Kidney (tissue), 14 donors: ENCODE measurements around the gene RHOA. TPM values are rescaled to one million over a fixed set of nuclear protein-coding genes. Genes with fewer than 3 reads are reported as not detected.
"Not testable (repeated sequence)": the region's sequence is repeated elsewhere in the genome, so short reads cannot be mapped to it uniquely, and the experiment has no call there.

Experiments
- DNase-seq, 5 donors: peaks; one replicate each; pipeline ENCODE4 v3.0.0-alpha.2; 2013 to 2020
- FAIRE-seq: peaks from 2 replicates; lab custom pipeline; 2012; peaks lifted over from hg19 to GRCh38; lab: Jason Lieb, UNC
- H3K27ac ChIP-seq, 2 donors: one replicate each; pipeline ENCODE4 v1.7.0; 2013; ENCODE audit warnings: low read depth in 2 of 2, low read length in 2 of 2, inconsistent platforms in 1 of 2
- H3K27me3 ChIP-seq: one replicate; pipeline ENCODE4 v1.7.1; 2013; ENCODE audit warnings: low read length, inconsistent platforms; ENCODE audit not compliant: control insufficient read depth, insufficient read depth
- H3K36me3 ChIP-seq, 3 donors: one replicate each; pipeline versions ENCODE4 v1.7.0 to v1.7.1; 2013; ENCODE audit warnings: low read length in 3 of 3, control low read depth in 1 of 3, inconsistent platforms in 1 of 3; ENCODE audit not compliant: insufficient read depth in 3 of 3, control insufficient read depth in 2 of 3
- H3K4me1 ChIP-seq, 3 donors: one replicate each; pipeline versions ENCODE4 v1.7.0 to v1.7.1; 2013; ENCODE audit warnings: low read length in 3 of 3, inconsistent platforms in 1 of 3, low read depth in 1 of 3; ENCODE audit not compliant: control insufficient read depth in 2 of 3, insufficient read depth in 2 of 3
- H3K4me3 ChIP-seq, 3 donors: one replicate each; pipeline versions ENCODE4 v1.7.0 to v1.8.1; 2013; ENCODE audit warnings: low read length in 3 of 3, control low read depth in 1 of 3, inconsistent platforms in 1 of 3
- H3K9ac ChIP-seq, 3 donors: one replicate each; pipeline versions ENCODE4 v1.7.0 to v1.7.1; 2013; ENCODE audit warnings: low read length in 3 of 3, control low read depth in 1 of 3, inconsistent platforms in 1 of 3
- H3K9me3 ChIP-seq, 3 donors: one replicate each; pipeline versions ENCODE4 v1.7.0 to v1.7.1; 2013; ENCODE audit warnings: low read length in 3 of 3, control low read depth in 1 of 3, inconsistent platforms in 1 of 3; ENCODE audit not compliant: control insufficient read depth in 2 of 3, insufficient read depth in 1 of 3
- CTCF ChIP-seq: IDR thresholded peaks from 3 replicates; pipeline ENCODE4 v1.5.1; 2012; ENCODE audit warnings: mild to moderate bottlenecking, moderate library complexity, borderline replicate concordance; ENCODE audit not compliant: insufficient read depth; ENCODE audit errors: extremely low read depth
- intact Hi-C: fragments of 100-400 bp; cut with DNase I; formaldehyde crosslinking; loops from one replicate; pipeline ENCODE4 v1.11.1; 2022
- polyA plus RNA-seq: library from polyadenylated mRNA; stranded (reverse); fragments of 350-450 nt; fragmentation: Illumina TruSeq; extraction: RNeasy Lipid Tissue Mini Kit (QIAGEN cat#74804); gene quantifications from one replicate; pipeline ENCODE4 v1.2.3, GENCODE V29; 2014; ENCODE audit warnings: low read depth, low replicate concordance; ENCODE audit not compliant: insufficient read depth
- total RNA-seq: library from RNA; stranded (reverse); fragmentation: NEBNext Ultra II Directional; extraction: Animal tissue kit (Norgen Biotek cat#: 25700); gene quantifications from one replicate; pipeline ENCODE4 v1.2.1, GENCODE V29; 2021
- donor health status: control.
- donor health status: control.
- donor health status: control.
- donor health status: control.
- donor health status: control.
- donor health status: DM: yes; HTN: yes; CAD: no.
- donor health status: Normal renal cell carcinoma (clear cell type).

Gene RHOA
- total and polyA plus RNA-seq, 2 donors from 2014 or later, result 345 to 709 TPM

GRCh38 chr3:49333916-49334633 lies 77.7 kb downstream of the RHOA start:
- DNase-seq, result no peak
- H3K27ac ChIP-seq, result no peak overlapping the region
- H3K36me3 ChIP-seq, result peaks cover 6 to 21% (median 15%) of the 10 kb centered on the region in 3 donors
- H3K4me3 ChIP-seq, result no peak overlapping the region
- H3K9me3 ChIP-seq, result no peaks in the 10 kb centered on the region
- TF ChIP-seq CTCF, result no peak
- intact Hi-C loops, result no loop called here
- H3K27me3 ChIP-seq, result no peaks in the 10 kb centered on the region
- no peak for FAIRE-seq
- no peaks in the 10 kb centered on the region for H3K4me1 ChIP-seq
- H3K9ac ChIP-seq, result no peak overlapping the region

- peaks cover 6 to 21% (median 15%) of the 10 kb centered on the region in 3 donors for H3K36me3 ChIP-seq
- DNase-seq (no peak), FAIRE-seq (no peak)
- no peak overlapping the region for H3K27ac ChIP-seq
- H3K4me1 ChIP-seq, result no peaks in the 10 kb centered on the region
- no peaks in the 10 kb centered on the region for H3K9me3 ChIP-seq
- no peak for TF ChIP-seq CTCF
- no peaks in the 10 kb centered on the region for H3K27me3 ChIP-seq
- no peak overlapping the region for H3K9ac ChIP-seq
- H3K4me3 ChIP-seq, result no peak overlapping the region
- intact Hi-C loops, result no loop called here
These were observed 78.7 kb downstream of the RHOA start for GRCh38 chr3:49333091-49333490.

GRCh38 chr3:49329186-49329585 lies 82.6 kb downstream of the RHOA start:
- DNase-seq (no peak), FAIRE-seq (no peak)
- H3K4me1 ChIP-seq, result no peaks in the 10 kb centered on the region
- H3K9me3 ChIP-seq, result no peaks in the 10 kb centered on the region
- intact Hi-C loops, result no loop called here
- no peak for TF ChIP-seq CTCF
- H3K9ac ChIP-seq, result no peak overlapping the region
- no peaks in the 10 kb centered on the region for H3K27me3 ChIP-seq
- no peak overlapping the region for H3K27ac ChIP-seq
- no peak overlapping the region for H3K4me3 ChIP-seq
- H3K36me3 ChIP-seq, result peaks cover 10 to 46% (median 24%) of the 10 kb centered on the region in 3 donors

GRCh38 chr3:49328350-49328749 lies 83.4 kb downstream of the RHOA start:
- H3K9me3 ChIP-seq, DNase-seq, intact Hi-C loops, FAIRE-seq, H3K4me3 ChIP-seq, H3K27ac ChIP-seq, H3K27me3 ChIP-seq, H3K9ac ChIP-seq, H3K4me1 ChIP-seq: not testable (repeated sequence)
- peaks cover 5 to 48% (median 31%) of the 10 kb centered on the region in 3 donors for H3K36me3 ChIP-seq
